ENCODE measurements around the gene AARSD1.

The AARSD1 gene

GRCh38 chr17:42982266-42982665, 18.0 kb upstream of the AARSD1 start:
- Histone ChIP-seq H3K27ac (ENCODE audit: low read length) (no peak overlapping the region), H3F3A (ENCODE audit: insufficient read depth, low read length) (peaks cover 11% of the 10 kb centered on the region), H3K9ac (ENCODE audit: low read length) (no peak overlapping the region), H3K4me3 (ENCODE audit: low read length) (no peak overlapping the region), H2AFZ (ENCODE audit: low read length) (no peak overlapping the region), H3K27me3 (replicated peaks; ENCODE audit: insufficient read depth, low read length) (no peaks in the 10 kb centered on the region), H3K36me3 (replicated peaks; ENCODE audit: insufficient read depth, low read length) (no peaks in the 10 kb centered on the region), H3K9me3 (replicated peaks; ENCODE audit: insufficient read depth, low read length) (no peaks in the 10 kb centered on the region), H4K20me1 (ENCODE audit: insufficient read depth, low read length) (no peaks in the 10 kb centered on the region), H3K4me1 (ENCODE audit: low read length) (peaks cover 13% of the 10 kb centered on the region), H3K4me2 (ENCODE audit: low read depth, low read length) (no peak overlapping the region), H3K79me2 (ENCODE audit: low read length) (peaks cover 46% of the 10 kb centered on the region), H3K9me2 (replicated peaks; ENCODE audit: insufficient read depth, low read length) (no peaks in the 10 kb centered on the region)
- TF ChIP-seq EZH2 (optimal IDR thresholded peaks at IDR 0.05; ENCODE audit: low read depth, low read length), result no peak
- TF ChIP-seq EZH2phosphoT487 (IDR thresholded peaks at IDR 0.05; ENCODE audit: low read length), result no peak
- TF ChIP-seq, protein P1, sequence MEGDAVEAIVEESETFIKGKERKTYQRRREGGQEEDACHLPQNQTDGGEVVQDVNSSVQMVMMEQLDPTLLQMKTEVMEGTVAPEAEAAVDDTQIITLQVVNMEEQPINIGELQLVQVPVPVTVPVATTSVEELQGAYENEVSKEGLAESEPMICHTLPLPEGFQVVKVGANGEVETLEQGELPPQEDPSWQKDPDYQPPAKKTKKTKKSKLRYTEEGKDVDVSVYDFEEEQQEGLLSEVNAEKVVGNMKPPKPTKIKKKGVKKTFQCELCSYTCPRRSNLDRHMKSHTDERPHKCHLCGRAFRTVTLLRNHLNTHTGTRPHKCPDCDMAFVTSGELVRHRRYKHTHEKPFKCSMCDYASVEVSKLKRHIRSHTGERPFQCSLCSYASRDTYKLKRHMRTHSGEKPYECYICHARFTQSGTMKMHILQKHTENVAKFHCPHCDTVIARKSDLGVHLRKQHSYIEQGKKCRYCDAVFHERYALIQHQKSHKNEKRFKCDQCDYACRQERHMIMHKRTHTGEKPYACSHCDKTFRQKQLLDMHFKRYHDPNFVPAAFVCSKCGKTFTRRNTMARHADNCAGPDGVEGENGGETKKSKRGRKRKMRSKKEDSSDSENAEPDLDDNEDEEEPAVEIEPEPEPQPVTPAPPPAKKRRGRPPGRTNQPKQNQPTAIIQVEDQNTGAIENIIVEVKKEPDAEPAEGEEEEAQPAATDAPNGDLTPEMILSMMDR (IDR thresholded peaks at IDR 0.05; ENCODE audit: low read length), result no peak
- no peak for DNase-seq

- Histone ChIP-seq H3K79me2 (ENCODE audit: low read length) (peaks cover 43% of the 10 kb centered on the region), H2AFZ (ENCODE audit: low read length) (peak overlapping the region; percentile 91)
- peak; percentile 79 for DNase-seq
Measured at GRCh38 chr17:42980766-42981397, 16.6 kb upstream of the AARSD1 start.

DNA sequence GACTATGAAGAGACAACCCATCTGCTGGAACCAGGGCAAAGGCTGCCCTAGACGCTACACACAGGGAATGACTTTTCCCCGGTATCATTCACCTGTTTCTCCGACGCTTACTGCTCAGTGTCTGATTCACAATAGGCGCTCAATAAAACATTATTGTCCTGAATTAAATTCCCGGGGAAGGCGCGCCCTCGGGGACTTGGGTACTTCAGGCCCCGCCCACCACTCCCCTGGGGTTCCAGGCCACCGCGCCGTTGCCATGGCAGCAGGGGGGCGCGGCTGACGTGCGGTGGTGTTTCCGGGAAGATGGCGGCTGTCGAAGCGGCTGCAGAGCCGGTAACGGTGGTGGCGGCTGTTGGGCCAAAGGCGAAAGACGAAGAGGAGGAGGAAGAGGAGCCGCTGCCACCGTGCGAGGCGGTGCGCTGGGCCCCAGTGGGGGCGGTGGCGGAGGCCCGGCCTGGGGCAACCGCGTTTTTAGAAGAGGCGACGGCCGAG, 16.1 kb upstream of the AARSD1 start, which contains the start of gene RUNDC1:
Gene RUNDC1, plus strand, starts transcription at position 292 of the 492 bp plus-strand sequence. Its CDS starts 12 bp downstream, at position 304.
- Histone ChIP-seq H3F3A (ENCODE audit: insufficient read depth, low read length) (peaks cover 11% of the 10 kb centered on the region), H2AFZ (ENCODE audit: low read length) (peak within 1 kb of the TSS; percentile 91), H3K36me3 (replicated peaks; ENCODE audit: insufficient read depth, low read length) (no peaks in the 10 kb centered on the region), H3K9me2 (replicated peaks; ENCODE audit: insufficient read depth, low read length) (no peaks in the 10 kb centered on the region), H3K9me3 (replicated peaks; ENCODE audit: insufficient read depth, low read length) (no peaks in the 10 kb centered on the region), H3K27ac (ENCODE audit: low read length) (peak within 1 kb of the TSS; percentile 88), H3K9ac (ENCODE audit: low read length) (peak within 1 kb of the TSS; percentile 85), H3K4me2 (ENCODE audit: low read depth, low read length) (peak within 1 kb of the TSS; percentile 97), H4K20me1 (ENCODE audit: insufficient read depth, low read length) (no peaks in the 10 kb centered on the region), H3K27me3 (replicated peaks; ENCODE audit: insufficient read depth, low read length) (no peaks in the 10 kb centered on the region), H3K79me2 (ENCODE audit: low read length) (peaks cover 37% of the 10 kb centered on the region), H3K4me3 (ENCODE audit: low read length) (peak within 1 kb of the TSS; percentile 95), H3K4me1 (ENCODE audit: low read length) (peaks cover 13% of the 10 kb centered on the region)
- DNase-seq, result peak; percentile 93
- TF ChIP-seq EZH2 (optimal IDR thresholded peaks at IDR 0.05; ENCODE audit: low read depth, low read length) (no peak), EZH2phosphoT487 (IDR thresholded peaks at IDR 0.05; ENCODE audit: low read length) (no peak)
- TF ChIP-seq, protein P1 (IDR thresholded peaks at IDR 0.05; ENCODE audit: low read length), result no peak

More at GRCh38 chr17:42980766-42981397, 16.6 kb upstream of the AARSD1 start:
- Histone ChIP-seq H3K4me3 (ENCODE audit: low read length) (peak overlapping the region; percentile 95), H3K4me1 (ENCODE audit: low read length) (peaks cover 13% of the 10 kb centered on the region), H3K9me2 (replicated peaks; ENCODE audit: insufficient read depth, low read length) (no peaks in the 10 kb centered on the region), H3K27ac (ENCODE audit: low read length) (peak overlapping the region; percentile 88), H3K4me2 (ENCODE audit: low read depth, low read length) (peak overlapping the region; percentile 97), H3F3A (ENCODE audit: insufficient read depth, low read length) (peaks cover 11% of the 10 kb centered on the region), H3K9ac (ENCODE audit: low read length) (peak overlapping the region; percentile 85), H3K36me3 (replicated peaks; ENCODE audit: insufficient read depth, low read length) (no peaks in the 10 kb centered on the region), H3K9me3 (replicated peaks; ENCODE audit: insufficient read depth, low read length) (no peaks in the 10 kb centered on the region), H3K27me3 (replicated peaks; ENCODE audit: insufficient read depth, low read length) (no peaks in the 10 kb centered on the region), H4K20me1 (ENCODE audit: insufficient read depth, low read length) (no peaks in the 10 kb centered on the region)
- no peak for TF ChIP-seq EZH2phosphoT487 (IDR thresholded peaks at IDR 0.05; ENCODE audit: low read length)
- TF ChIP-seq, protein P1 (IDR thresholded peaks at IDR 0.05; ENCODE audit: low read length), result peak; percentile 30; the same call in 1 of the 2 replicates
